H9 (cell line): ENCODE results near the gene ITPA. TPM values are rescaled to one million over a fixed set of nuclear protein-coding genes. Genes with fewer than 3 reads are reported as not detected.

Source experiments
- DNase-seq: peaks from one replicate; pipeline ENCODE4 v3.0.0-alpha.2; 2017
- H2AFZ ChIP-seq: one replicate; pipeline ENCODE4 v1.6.1; 2013; ENCODE audit warnings: mild to moderate bottlenecking, low read length, control low read depth, moderate library complexity
- H2AK5ac ChIP-seq: 2 replicates; pipeline ENCODE4 v1.6.1; 2013; ENCODE audit warnings: low read length, control low read depth, mixed read lengths; ENCODE audit not compliant: insufficient read length
- H2BK120ac ChIP-seq: one replicate; pipeline ENCODE4 v1.6.1; 2013; ENCODE audit warnings: low read depth, mild to moderate bottlenecking, low read length, control low read depth, inconsistent platforms; ENCODE audit not compliant: poor library complexity, severe bottlenecking
- H2BK12ac ChIP-seq: 2 replicates; pipeline ENCODE4 v1.6.1; 2013; ENCODE audit warnings: low read length, control low read depth, mixed read lengths, low read depth; ENCODE audit not compliant: insufficient read length
- H2BK15ac ChIP-seq: 2 replicates; pipeline ENCODE4 v1.6.1; 2013; ENCODE audit warnings: low read depth, low read length, control low read depth
- H2BK20ac ChIP-seq: one replicate; pipeline ENCODE4 v1.6.1; 2013; ENCODE audit warnings: low read depth, mild to moderate bottlenecking, low read length, control low read depth, inconsistent platforms; ENCODE audit not compliant: poor library complexity, severe bottlenecking
- H2BK5ac ChIP-seq: 2 replicates; pipeline ENCODE4 v1.6.1; 2013; ENCODE audit warnings: low read length, control low read depth, mixed read lengths; ENCODE audit not compliant: insufficient read length
- H3K14ac ChIP-seq: 2 replicates; pipeline ENCODE4 v1.6.1; 2013; ENCODE audit warnings: low read length, control low read depth; ENCODE audit not compliant: insufficient read depth
- H3K18ac ChIP-seq: 2 replicates; pipeline ENCODE4 v1.6.1; 2013; ENCODE audit warnings: low read depth, mild to moderate bottlenecking, mixed read lengths, low read length, control low read depth; ENCODE audit not compliant: insufficient read length
- H3K23ac ChIP-seq: 2 replicates; pipeline ENCODE4 v1.6.1; 2013; ENCODE audit warnings: low read length, control low read depth, mixed read lengths, low read depth; ENCODE audit not compliant: insufficient read length
- H3K23me2 ChIP-seq: 2 replicates; pipeline ENCODE4 v1.6.1; 2013; ENCODE audit warnings: low read depth, mild to moderate bottlenecking, mixed read lengths, low read length, control low read depth; ENCODE audit not compliant: insufficient read length, poor library complexity, severe bottlenecking
- H3K27ac ChIP-seq: 2 replicates; pipeline ENCODE4 v1.5.1; 2013; ENCODE audit warnings: low read length, control low read depth, mixed read lengths, low read depth; ENCODE audit not compliant: insufficient read length
- H3K27me3 ChIP-seq: 2 replicates; pipeline ENCODE4 v1.6.1; 2013; ENCODE audit warnings: low read length, control low read depth, inconsistent platforms; ENCODE audit not compliant: insufficient read depth
- H3K4ac ChIP-seq: 2 replicates; pipeline ENCODE4 v1.6.1; 2013; ENCODE audit warnings: low read depth, mild to moderate bottlenecking, control low read depth, inconsistent platforms, low read length, moderate library complexity
- H3K4me1 ChIP-seq: 2 replicates; pipeline ENCODE4 v1.6.1; 2013; ENCODE audit warnings: low read length, control low read depth, inconsistent platforms; ENCODE audit not compliant: insufficient read depth
- H3K4me2 ChIP-seq: 2 replicates; pipeline ENCODE4 v1.6.1; 2013; ENCODE audit warnings: low read length, control low read depth, mixed read lengths; ENCODE audit not compliant: insufficient read length, insufficient read depth
- H3K56ac ChIP-seq: 2 replicates; pipeline ENCODE4 v1.6.1; 2013; ENCODE audit warnings: low read depth, mild to moderate bottlenecking, mixed read lengths, low read length, control low read depth; ENCODE audit not compliant: insufficient read length
- H3K79me1 ChIP-seq: 2 replicates; pipeline ENCODE4 v1.6.1; 2013; ENCODE audit warnings: low read depth, mild to moderate bottlenecking, moderate library complexity, low read length, control low read depth, inconsistent platforms; ENCODE audit not compliant: insufficient read depth, poor library complexity, severe bottlenecking
- H3K79me2 ChIP-seq: 2 replicates; pipeline ENCODE4 v1.6.1; 2013; ENCODE audit warnings: low read length, control low read depth, inconsistent platforms; ENCODE audit not compliant: insufficient read depth
- H3K9ac ChIP-seq: 2 replicates; pipeline ENCODE4 v1.6.1; 2013; ENCODE audit warnings: low read length, control low read depth, mixed read lengths; ENCODE audit not compliant: insufficient read length; ENCODE audit errors: extremely low read depth
- H3K9me3 ChIP-seq: one replicate; pipeline ENCODE4 v1.6.1; 2013; ENCODE audit warnings: low read depth, low read length, inconsistent platforms; ENCODE audit not compliant: control insufficient read depth
- H3T11ph ChIP-seq: one replicate; pipeline ENCODE4 v1.6.1; 2013; ENCODE audit warnings: mild to moderate bottlenecking, low read length, control low read depth, inconsistent platforms
- H4K20me1 ChIP-seq: one replicate; pipeline ENCODE4 v1.6.1; 2013; ENCODE audit not compliant: control insufficient read depth, insufficient read length, insufficient read depth
- H4K5ac ChIP-seq: 2 replicates; pipeline ENCODE4 v1.6.1; 2013; ENCODE audit warnings: low read depth, mild to moderate bottlenecking, mixed read lengths, low read length, control low read depth; ENCODE audit not compliant: insufficient read length
- H4K8ac ChIP-seq: replicated peaks from 2 replicates; pipeline ENCODE4 v1.6.1; 2013; ENCODE audit warnings: low read length, control low read depth, mixed read lengths, low read depth; ENCODE audit not compliant: insufficient read length
- H4K91ac ChIP-seq: 2 replicates; pipeline ENCODE4 v1.6.1; 2013; ENCODE audit warnings: low read depth, mild to moderate bottlenecking, moderate library complexity, mixed read lengths, low read length, control low read depth; ENCODE audit not compliant: insufficient read length
- H3K27ac Mint-ChIP-seq, 3 experiments: 2 replicates in 2 of 3; 3 replicates in 1 of 3; pipeline ENCODE4 v1.8.0; 2020 to 2021; ENCODE audit warnings: mixed read lengths in 3 of 3, mild to moderate bottlenecking in 1 of 3, moderate library complexity in 1 of 3
- H3K27me3 Mint-ChIP-seq: 2 replicates; pipeline ENCODE4 v1.8.0; 2021; ENCODE audit warnings: low read depth, mild to moderate bottlenecking, moderate library complexity, mixed read lengths
- H3K36me3 Mint-ChIP-seq, 3 experiments: 2 replicates in 2 of 3; 3 replicates in 1 of 3; pipeline ENCODE4 v1.8.0; 2020 to 2021; ENCODE audit warnings: low read depth in 3 of 3, mixed read lengths in 3 of 3; ENCODE audit not compliant: insufficient read depth in 1 of 3
- H3K4me1 Mint-ChIP-seq, 2 experiments: 2 replicates each; pipeline ENCODE4 v1.8.0; 2020; ENCODE audit warnings: mixed read lengths in 2 of 2
- H3K4me3 Mint-ChIP-seq, 2 experiments: 2 replicates in 1 of 2; 3 replicates in 1 of 2; pipeline ENCODE4 v1.8.0; 2020 to 2021; ENCODE audit warnings: mild to moderate bottlenecking in 2 of 2, mixed read lengths in 2 of 2, moderate library complexity in 1 of 2
- H3K9me3 Mint-ChIP-seq, 2 experiments: 2 replicates in 1 of 2; 3 replicates in 1 of 2; pipeline ENCODE4 v1.8.0; 2020; ENCODE audit warnings: mild to moderate bottlenecking in 2 of 2, mixed read lengths in 2 of 2, moderate library complexity in 1 of 2
- CTCF ChIP-seq: fragments of 200-600 bp; sonication (generic); conservative IDR thresholded peaks from 3 replicates; pipeline ENCODE4 v1.8.0; 2021; ENCODE audit warnings: antibody characterized with exemption, mild to moderate bottlenecking
- WGBS: extraction: QIAGEN DNeasy Blood & Tissue Kit; methylation state at CpG from one replicate; pipeline ENCODE4 v1.1.7; 2013; ENCODE audit warnings: missing lambda C conversion rate, low lambda C conversion rate, mixed read lengths; ENCODE audit not compliant: insufficient read length; ENCODE audit errors: extremely low coverage; 5-methylcytosine and 5-hydroxymethylcytosine counted together
- total RNA-seq: library from RNA; stranded (reverse); gene quantifications from 2 replicates; pipeline ENCODE4 v1.2.1, GENCODE V29; 2021

The ITPA gene
- total RNA-seq, 1 experiment from 2014 or later: 74.5 TPM

- H3K79me1 ChIP-seq: no peaks in the 10 kb centered on the region
- H2BK120ac ChIP-seq: no peak overlapping the region
- H3T11ph ChIP-seq: no peak overlapping the region
- H3K23ac ChIP-seq: no peak overlapping the region
- Mint-ChIP-seq H3K27me3 (peaks cover 6% of the 10 kb centered on the region), H3K4me3 (no peak overlapping the region), H3K4me1 (peaks cover 0 to 6% of the 10 kb centered on the region in 2 experiments; a peak in 2 of 4 replicates), H3K27ac (no peak overlapping the region), H3K9me3 (no peaks in the 10 kb centered on the region), H3K36me3 (peaks cover 4 to 42% (median 8%) of the 10 kb centered on the region in 3 experiments; a peak in 4 of 7 replicates)
- H2BK15ac ChIP-seq: no peak overlapping the region
- no peak for TF ChIP-seq CTCF
- no peaks in the 10 kb centered on the region for H3K4me1 ChIP-seq
- H3K27me3 ChIP-seq: no peaks in the 10 kb centered on the region
- no peak overlapping the region for H3K4me2 ChIP-seq
- no peak overlapping the region for H2BK5ac ChIP-seq
- H3K14ac ChIP-seq: no peak overlapping the region
- no peak overlapping the region for H4K8ac ChIP-seq
- no peak overlapping the region for H3K9ac ChIP-seq
- no peak overlapping the region for H2BK12ac ChIP-seq
- H2AFZ ChIP-seq: no peak overlapping the region
- H4K5ac ChIP-seq: no peak overlapping the region
- no peak overlapping the region for H4K91ac ChIP-seq
- DNase-seq: no peak
- no peak overlapping the region for H3K27ac ChIP-seq
- H2BK20ac ChIP-seq: no peak overlapping the region
- H3K18ac ChIP-seq: no peak overlapping the region
- H2AK5ac ChIP-seq: no peak overlapping the region
- WGBS: no CpG with 5 or more reads among the region's 21 CpGs
- no peak overlapping the region for H3K56ac ChIP-seq
- no peaks in the 10 kb centered on the region for H3K9me3 ChIP-seq
- H4K20me1 ChIP-seq: no peaks in the 10 kb centered on the region
- no peaks in the 10 kb centered on the region for H3K23me2 ChIP-seq
- no peak overlapping the region for H3K4ac ChIP-seq
- H3K79me2 ChIP-seq: no peaks in the 10 kb centered on the region
Observed at GRCh38 chr20:3231116-3231515, 21.8 kb downstream of the ITPA start.
